Activated T-cell treated with anti-CD3 and anti-CD28 coated beads for 1 hour (primary cell): ENCODE measurements around the gene MROH2A.

Source experiments
- DNase-seq: peaks from one replicate; pipeline ENCODE4 v3.0.0-alpha.2; 2020; ENCODE audit warnings: low read depth

Gene MROH2A

DNA sequence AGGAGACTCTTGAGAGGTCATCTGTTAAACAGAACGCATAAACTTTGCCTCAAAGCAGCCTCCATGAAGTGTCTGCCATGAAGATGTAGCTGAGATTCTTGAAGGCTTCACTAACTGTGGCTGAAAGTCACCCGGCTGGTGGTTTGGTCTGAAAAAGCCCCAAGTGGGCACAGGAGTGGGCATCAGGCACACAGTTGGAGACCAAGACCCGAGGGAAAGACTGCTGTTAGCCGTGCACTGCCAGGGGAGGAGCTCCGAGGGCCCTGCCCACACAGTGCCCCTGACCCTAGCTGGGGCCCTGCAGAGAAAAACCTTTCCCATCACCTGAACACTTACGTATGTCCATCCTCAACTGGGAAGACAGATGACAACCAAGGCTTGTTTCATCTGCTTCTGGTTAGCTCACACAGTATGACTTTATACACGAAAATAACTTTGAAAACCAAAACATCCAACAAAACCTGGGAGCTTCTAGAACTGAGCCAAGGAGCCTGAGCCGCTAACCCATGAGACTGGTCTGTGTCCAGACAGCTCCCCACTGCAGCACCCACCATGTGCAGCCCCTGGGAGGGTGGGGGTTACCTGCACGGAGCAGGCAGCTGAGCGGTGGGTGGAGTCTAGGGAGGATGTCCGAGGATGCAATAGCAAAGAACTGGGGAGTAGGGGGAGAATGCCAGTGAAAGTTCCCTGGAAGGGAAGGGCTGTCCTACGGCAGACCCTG is 60.8 kb downstream of the MROH2A start:
- no peak for DNase-seq

DNA sequence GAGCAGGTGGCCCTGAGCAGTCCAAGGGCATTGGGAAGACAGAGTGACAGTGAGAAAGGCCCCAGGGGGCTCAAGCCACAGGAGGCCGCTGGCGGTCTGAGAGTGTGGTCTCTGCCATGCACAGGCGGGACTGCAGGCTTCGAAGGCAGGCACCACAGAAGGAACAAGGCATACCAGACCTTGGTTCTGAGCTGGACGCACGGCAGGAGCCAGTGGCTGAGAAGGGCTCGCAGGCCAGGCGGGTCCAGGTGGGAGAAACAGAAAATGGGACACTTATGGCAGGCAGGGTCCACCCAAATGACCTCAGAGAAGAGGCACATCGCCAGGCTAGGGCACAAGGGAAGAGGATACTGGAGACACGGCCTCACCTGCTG is 61.3 kb downstream of the MROH2A start:
- no peak for DNase-seq

DNA sequence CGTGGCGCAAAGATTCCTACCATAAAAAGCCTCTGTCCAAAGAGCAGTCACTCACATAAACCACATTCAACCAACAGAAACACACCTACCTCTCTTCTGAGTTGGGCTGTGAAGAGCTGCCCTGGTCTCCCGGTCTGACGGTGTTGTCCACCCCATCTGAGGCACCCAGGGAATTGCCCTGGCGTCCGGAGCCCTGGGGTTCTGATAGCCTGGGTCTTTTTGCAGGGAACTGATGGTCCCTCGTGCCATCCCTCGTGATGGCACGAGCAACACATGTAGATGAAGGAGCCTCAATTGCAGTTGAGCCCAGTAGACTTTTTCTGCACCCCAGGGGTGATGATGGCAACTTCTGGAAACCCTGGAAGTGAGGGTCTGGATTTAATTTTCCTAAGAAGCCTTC is 62.4 kb downstream of the MROH2A start:
- no peak for DNase-seq

DNA sequence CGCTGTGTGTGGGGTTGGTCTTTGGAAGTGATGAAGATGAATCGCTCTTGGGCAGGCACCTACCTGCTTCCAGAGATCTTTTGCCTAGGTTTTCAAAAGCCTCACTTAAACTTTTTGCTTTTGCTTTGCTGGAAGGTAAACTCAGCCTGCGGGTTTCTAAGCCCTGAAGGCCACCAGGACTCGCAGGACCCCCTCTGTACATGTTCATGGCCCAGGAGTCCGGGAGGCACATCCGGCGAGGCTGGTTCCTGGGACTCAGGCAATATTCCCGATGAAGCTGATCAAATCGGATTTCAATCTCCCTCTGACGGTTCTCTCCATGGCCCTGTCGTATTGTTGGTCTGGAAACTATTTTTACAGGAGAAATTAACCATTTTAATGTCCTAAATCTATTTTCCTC is 63.1 kb downstream of the MROH2A start:
- no peak for DNase-seq

DNA sequence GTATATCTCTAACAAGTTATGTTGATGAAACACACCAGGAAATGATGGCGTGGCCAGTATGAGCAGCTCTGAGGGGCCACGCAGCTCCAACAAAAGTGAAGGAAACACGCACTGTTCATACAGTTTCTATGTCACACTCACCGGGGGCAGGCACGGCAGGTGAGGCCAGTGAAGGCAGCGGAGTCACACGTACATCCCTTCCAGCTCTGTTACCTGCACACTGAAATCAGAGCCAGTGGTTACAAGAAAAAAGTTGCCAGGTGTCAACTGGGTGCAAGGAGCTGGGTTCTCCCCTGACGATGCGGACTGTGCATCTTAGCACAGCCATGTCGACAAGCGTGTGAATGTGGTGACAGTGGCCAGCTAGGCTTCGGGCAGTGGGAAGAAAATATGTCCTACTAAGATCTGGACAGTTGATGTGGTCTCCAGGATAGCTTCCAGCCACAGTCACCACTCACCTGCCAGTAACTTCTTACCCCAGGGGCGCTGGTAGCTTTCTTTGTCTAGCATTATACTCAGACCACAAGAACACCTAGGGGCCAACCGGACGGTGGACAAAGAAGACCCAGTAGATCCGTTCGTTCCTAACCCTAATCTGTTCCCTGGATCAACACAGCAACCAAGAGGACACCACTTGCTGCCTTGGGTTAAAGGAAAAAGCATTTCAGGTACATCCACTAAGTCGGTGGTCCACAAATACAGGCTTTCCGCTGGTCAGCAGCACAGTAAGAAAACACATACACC is 66.1 kb downstream of the MROH2A start:
- no peak for DNase-seq

DNA sequence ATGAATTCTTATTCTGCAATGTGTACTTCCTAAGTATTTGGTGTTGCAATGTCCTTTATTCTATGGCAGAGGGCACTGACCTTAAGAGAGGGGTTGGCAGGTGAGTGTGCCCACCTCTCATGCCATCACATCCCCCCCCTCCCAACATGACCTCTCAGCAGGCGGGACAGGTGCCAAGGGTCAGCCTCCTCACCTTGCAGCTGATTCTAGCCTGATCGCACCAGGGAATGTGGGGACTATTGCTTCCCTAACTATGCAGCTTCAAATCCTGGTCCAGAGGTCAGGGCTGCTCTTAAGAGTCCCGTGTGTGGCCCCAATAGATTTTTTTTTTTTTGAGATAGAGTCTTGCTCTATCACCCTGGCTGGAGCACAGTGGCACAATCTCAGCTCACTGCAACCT is 66.7 kb downstream of the MROH2A start:
- DNase-seq, result no peak

DNA sequence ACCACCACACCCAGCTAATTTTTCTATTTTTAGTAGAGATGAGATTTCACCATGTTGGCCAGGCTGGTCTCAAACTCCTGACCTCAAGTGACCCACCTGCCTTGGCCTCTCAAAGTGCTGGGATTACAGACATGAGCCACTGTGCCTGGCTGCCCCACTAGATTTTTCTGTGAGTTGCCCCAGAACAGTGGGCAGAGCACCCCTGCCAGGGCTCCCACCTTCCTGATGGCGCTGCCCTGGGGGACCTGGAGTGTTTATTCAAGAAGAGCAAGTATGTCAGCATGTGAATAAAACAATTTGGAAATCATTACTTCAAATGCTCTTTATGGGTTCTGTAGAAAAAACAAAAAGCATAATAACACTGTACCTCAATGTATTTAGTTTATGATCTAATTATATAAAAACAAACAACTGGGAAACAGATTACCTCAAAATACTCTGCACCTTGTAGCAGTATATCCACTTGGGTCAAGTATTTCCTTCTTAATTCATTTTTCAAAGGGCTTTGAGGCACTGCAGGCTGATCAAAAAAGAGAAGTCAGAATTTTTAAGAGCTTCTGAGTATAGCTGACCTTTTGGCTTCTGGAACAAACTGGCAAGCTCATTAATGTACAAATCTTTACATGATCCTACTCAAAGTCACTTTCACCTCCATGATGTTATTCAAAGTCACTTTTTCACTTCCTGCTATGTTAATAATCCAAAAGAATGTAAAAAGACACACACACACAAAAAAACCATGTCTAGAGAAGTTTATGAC is 67.4 kb downstream of the MROH2A start:
- DNase-seq, result no peak

DNA sequence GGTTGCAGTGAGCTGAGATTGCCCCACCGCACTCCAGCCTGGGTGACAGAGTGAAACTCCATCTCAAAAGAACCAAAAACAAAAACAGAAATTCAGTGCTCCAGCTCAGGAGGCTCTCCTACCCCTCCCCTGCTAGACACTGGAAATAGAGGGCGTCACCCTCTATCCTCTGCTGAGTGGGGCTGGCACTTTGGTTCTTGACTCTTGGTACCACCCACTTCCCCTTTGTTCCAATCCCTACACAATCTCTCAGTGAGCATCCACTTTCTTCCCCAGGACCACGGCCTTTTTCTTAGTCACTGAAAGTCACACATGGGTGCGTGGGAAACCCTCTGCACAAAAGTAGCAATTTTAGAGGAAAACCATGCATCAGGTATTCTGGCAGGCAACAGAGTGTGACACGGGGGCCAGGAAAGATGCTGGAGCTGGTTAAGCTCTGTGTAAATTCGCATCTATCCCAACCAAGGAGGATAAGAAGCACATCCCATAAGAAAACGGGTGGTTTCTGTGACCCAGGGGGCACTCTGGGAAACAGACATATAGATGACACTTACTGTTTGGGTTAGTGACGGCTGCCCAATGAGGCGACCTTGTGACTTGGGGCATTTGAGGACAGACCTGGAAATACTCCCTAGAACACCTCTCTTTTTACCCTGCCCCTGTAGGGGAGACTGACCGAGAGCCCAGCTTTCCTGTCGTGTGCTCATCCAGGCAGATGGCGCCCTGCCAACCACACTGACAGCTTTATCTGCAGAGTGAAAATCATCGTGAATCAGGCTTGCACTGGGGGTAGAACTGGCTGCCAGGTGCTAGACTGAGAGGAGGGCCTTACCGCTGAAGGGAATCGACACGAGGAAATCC is 68.5 kb downstream of the MROH2A start:
- DNase-seq, result no peak

DNA sequence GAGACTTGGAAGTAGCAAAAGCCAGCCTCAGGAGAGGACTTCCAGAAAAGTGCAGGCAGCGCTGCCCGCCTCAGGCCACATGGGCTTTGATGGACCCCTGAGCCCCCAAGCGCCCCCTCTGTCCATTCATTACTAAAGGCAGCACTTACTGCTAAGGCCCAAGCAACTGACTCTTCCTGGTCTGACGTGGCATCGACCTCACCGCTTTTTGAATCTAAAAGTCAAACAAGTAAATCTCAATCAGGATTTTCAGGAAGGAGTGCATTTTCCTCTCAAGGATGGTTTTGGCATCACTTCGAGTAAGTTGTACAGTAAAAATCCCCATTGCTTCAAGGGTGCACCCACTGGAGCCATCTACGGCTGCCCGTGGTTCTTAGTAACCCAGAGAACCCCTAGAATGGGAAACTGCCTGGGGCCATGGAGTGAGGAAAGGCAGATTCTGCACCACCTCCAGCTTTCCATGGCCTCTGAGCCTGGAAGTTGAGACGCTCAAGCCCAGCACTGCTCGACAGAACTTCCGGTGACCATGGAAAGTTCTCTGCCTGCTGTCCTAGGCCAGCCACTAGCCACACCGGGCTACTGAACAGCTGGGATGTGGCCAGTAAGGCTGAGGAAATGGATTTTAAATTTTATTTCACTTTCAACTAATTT is 69.2 kb downstream of the MROH2A start:
- DNase-seq, result no peak

DNA sequence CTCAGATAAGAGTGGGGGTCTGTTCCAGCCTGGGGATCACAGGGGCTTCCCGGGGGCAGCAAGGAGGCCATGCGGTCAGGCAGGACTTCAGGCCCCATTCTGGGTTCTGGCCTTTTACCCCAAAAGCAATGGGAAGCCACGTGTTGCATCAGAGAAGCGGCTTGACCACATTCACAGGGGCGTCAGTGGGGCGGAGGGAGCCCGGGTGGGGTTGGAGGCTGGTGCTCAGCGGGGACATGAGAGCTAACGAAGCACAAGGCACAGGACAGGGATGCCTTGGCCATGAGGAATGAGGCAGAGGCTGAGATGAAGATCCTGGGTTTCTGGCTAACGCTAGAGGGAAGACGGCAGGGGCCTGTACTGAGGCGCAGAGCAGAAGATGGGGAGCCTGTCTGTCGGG is 70.1 kb downstream of the MROH2A start:
- no peak for DNase-seq

DNA sequence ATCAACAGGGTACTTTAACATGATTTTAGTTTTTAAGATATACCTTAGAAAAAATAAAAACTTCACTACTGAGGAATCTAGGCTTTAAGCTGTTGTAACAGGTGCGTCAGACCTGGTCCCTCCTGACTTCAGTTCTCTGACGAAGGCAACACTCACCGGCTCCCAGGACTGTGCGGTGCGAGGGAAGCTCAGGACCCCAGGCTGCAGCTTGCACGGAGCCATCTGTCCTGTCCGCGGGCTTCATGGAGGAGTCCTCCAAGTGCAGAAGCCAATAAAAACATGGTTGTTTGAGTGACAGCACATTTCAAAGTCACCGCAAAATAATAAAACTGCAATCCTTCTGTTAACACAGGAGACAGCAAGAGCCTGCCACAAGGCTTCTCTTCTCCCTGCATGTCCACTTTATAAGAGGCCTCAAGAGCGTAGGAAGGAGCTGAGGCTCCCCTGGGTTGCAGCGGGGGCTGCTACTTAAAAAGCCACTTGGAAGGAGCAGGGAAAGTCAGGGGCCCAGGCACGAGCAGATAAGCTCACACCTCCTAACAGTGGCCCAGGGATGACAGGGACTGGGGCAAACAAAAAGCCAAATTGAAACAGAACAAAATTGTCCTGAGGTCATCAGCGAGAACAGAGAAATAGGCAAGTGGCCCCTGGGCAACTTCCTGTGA is 71.6 kb downstream of the MROH2A start:
- no peak for DNase-seq

DNA sequence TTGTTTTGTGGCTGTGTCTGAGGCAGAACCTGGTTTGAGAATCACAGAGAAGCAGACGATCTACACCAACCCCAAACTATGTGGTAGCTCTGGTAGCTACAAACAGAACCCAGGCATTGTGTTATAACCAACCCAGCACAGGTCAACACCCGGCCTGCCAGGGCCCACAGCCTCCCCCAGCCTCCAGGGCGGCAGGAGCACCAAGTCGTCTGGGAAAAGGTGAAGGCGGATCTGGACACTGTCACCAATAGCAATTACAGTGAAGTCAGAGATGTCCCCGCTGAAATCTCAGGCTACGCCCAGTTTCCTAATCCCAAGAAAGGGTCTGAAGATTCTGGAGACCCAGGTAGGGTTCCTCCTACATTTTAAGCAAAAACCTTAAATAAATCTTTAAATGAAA is 72.6 kb downstream of the MROH2A start:
- no peak for DNase-seq

DNA sequence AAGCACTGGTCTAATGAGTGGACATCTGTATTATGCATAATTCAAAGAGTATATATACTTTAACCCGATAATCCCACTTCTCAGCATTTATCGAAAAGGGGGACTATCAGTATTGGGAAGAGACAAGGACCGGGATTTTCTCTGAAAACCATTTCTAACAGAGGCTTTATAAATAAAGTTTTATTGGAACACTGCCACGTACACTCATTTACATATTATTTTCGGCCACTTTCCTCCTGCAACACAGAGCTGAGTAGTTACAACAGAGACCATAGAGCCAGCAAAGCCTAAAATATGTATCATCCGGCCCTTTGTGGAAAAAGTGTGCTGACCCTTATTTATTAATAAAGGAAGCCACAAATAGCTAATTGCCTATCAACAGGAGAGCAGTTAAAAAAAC is 73.0 kb downstream of the MROH2A start:
- DNase-seq, result no peak

DNA sequence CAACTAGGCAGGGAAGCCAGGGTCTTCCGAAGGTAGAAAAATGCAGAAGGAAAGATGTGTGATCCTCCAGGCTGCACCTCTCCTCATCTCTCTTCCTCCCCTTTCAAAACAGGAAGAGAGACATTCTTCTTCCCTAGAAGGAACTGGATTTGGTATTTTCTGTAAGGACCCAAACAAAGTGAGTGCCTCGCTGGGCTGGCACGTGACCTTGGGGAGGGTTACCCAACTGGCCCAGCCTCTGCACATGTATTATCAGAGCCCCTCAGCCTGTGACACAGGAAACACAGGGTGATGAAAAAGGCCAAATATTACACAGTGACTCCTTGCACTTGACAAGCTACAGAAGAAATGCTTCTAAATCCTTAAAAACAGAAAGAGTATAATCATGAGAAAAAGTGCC is 73.9 kb downstream of the MROH2A start:
- no peak for DNase-seq

DNA sequence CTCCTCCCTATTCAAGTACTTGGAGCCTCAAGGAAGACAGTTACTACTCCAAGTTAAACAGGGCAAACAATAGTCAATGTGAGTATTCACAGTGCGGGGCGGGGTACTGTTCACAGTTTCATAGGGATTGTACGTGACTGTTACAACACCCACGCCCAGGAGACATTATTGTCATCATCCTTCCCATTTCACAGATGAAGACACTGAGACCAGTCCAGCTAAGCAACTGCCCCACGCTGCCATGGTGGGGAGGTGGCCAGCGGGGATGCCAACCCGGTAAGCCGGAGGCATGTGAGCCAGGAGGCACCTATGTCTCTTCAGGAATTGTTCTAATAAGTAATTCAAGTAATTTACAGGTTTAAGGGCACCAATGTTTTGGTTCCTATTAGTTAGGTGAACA is 75.2 kb downstream of the MROH2A start:
- DNase-seq, result no peak

DNA sequence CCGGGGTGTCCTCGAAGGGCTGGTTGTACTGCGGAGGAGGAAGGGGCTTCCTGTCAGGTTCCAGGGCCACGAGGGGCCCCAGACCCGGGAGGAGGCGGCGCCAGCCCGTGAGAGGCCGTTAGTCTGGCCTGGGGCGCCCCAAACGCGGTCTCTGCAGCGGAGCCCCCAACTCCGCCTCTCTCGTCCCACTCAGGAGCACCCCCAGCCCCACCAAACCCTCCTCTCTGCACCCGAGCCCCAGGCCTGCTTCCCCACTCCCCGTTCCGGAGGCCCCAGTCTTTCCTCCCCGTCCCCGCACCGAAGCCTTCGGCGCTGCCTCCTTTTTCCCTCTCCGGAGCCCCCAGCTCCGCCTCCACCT is 75.7 kb downstream of the MROH2A start:
- DNase-seq, result no peak

DNA sequence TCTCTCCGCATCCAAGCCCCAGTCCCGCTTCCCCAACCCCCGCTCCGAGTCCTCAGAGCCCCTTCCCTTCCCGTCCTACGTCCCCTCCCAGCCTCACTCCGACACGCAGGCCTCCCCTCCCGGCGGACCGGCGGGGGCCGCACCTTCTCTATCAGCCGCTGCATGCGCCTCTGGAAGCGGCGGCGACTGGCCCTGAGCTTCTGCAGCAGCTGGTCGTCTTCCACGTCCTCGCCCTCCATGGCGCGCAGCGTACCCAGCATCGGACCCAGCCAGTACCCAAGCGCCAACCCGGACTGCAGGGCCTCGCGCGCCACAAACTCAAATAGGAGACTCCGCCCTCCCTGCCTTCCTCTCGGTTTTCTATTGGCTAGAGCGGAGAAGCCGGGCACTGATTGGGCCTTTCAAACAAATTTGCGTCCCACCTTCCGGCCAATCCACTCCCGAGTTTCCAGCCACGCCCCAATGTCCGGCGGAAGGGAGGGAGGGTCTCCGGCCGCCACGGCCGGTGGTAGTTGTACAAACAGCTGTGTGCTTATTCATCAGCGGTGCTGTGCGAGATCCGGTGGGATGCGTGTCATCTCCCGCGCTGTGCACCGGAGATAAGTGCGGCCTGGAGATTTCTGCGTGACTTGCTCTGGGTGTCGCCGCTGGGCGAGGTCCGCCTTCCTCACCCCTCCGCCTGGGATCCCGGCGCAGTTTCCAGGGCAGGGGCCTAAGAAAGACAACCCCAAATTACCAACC is 76.3 kb downstream of the MROH2A start, which contains the start of gene HJURP:
Gene HJURP, minus strand, starts transcription at position 295 of the 741 bp plus-strand sequence. Its CDS starts 35 bp downstream, at position 260.
- peak; percentile 80 for DNase-seq

DNA sequence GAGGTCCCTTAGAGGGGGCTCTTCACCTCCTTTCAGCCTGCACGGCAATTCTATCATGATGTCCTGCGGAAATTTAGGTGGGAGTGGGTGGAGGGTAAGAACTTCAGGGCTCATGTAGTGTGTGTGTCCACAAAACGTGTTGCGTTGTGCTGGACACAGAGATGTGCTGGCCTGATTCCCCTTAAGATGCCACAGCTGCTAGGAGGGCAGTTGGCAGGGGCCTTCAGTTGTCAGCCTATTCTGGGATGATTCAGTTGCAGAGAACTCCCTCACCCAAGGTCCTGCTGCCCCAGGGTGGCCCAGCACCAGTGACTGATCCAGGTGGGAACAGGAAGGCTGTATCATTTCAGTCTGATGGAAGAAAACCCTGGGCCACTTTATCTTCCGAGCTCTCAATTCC is 77.2 kb downstream of the MROH2A start:
- no peak for DNase-seq

DNA sequence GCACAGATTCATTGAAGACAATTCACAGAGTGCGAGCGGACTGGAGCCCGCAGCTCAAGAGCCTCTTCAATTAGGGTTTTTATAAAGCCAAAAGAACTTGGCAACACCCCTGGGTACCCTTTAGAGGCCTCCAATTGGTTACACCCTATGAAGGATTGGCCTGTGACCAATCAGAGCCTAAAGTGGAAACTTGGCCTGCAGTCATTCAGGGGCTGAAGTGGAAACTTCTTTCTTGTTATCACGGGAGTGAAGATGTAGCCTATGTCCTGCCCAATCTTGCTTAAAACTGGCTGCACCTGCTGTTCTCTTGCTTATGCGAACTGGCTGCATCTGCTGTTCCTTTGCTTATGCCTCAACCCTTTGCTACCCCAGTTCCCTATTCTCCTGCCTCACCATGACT is 78.1 kb downstream of the MROH2A start:
- no peak for DNase-seq

DNA sequence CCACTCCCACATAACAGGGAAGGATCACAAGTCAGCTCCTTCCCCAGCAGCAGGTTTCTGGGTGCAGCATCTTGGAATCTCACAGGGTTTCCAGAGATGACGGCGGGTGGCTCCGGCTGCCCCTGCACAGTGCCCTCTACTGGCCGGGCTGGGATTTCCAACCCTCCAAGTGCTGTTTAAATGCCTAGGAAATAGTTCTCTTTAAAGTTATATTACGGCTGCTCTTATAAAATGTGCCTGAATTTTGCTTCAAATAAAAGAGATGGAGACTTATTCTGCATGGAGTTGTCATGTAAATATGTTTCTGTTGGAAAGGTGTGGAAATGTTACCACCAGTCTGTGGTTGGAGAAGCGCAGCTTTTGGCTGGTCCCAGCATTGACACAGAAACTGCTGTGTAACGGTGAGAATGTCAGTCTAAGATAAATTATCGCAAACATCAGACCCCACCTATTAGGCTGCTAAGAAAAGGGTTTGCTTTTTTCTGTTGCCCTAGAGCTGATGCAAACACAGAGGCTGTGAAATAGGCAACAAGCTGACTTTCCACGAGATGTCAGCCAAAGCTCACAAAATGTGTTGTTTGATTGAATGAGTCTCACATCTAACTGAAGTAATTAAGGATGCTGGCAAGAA is 79.5 kb downstream of the MROH2A start:
- DNase-seq, result peak; percentile 39
